ENCODE results near the gene PRKN.
A peak's percentile ranks its signal among the peaks of the same experiment; 100 is the strongest.

Gene PRKN

DNA sequence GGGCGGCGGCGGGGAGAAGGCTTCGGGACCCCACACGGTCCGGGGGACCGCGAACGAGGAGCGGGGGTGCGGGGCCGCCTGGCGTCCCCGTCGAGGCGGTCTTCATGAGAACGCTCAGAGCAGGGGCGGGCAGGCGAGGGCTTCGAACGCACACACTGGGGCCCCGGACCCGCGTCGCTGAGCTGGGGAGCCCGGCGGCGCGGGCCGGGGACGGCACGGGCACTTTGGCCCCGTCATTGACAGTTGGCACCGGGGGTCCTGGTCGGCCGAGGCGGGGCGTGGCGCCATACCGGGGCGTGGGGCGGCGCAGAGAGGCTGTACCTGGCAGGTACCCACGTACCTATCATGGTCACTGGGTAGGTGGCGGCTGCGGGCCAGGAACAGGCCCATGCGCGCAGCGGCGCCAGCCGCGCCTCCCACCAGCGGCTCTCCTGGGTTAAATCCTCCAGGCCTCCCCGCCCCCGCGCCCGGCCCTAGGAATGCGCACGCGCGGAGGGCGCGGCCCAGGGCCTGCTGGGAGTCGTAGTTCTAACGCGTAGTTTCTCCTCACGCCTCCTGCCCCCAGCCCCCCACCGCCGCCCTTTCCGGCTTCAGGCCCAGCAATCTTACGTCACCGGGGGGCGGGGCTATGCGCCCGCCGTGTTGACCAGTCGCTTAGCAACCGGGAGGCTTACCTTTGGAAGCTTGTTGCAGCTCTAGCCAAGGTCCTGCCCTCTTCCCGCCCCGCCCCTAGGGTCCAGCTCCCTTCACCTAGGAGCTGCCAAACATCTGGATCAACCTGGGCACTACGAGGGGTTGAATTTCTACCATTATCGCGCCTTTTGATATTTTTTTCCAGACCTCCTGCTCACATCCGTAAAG lies at the start of gene PRKN, which contains the start of gene PACRG:
PRKN (minus strand) TSS at position 445 of the 861 bp plus-strand sequence.
PACRG (plus strand) TSS at position 653 of the 861 bp plus-strand sequence.
- peak; percentile 99 for DNase-seq (ENCODE audit: low read depth)
- TF ChIP-seq, protein P1, sequence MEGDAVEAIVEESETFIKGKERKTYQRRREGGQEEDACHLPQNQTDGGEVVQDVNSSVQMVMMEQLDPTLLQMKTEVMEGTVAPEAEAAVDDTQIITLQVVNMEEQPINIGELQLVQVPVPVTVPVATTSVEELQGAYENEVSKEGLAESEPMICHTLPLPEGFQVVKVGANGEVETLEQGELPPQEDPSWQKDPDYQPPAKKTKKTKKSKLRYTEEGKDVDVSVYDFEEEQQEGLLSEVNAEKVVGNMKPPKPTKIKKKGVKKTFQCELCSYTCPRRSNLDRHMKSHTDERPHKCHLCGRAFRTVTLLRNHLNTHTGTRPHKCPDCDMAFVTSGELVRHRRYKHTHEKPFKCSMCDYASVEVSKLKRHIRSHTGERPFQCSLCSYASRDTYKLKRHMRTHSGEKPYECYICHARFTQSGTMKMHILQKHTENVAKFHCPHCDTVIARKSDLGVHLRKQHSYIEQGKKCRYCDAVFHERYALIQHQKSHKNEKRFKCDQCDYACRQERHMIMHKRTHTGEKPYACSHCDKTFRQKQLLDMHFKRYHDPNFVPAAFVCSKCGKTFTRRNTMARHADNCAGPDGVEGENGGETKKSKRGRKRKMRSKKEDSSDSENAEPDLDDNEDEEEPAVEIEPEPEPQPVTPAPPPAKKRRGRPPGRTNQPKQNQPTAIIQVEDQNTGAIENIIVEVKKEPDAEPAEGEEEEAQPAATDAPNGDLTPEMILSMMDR (IDR thresholded peaks at IDR 0.05; ENCODE audit: insufficient read depth, low read depth, low read length, missing control alignments): no peak

DNA sequence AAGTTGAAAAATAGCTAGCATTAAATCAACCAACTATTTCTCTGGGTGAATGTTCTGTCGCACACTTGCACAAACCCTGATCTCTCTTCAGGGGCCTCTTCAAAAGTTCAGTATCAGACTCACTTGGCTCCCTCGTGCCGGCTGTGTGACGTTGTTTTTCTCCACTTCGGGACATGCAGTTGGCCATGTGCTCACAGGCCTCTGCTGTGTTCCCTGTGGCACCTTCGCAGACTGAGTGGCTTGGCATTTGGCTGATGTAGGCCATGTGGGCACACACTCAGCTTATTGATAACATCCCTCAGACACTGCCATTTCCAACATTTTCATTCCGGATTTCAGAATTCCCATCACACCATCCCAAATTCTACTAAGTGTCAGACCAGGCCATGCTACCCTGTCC lies 49.5 kb upstream of the PRKN start:
- H3K4me3 ChIP-seq (ENCODE audit: low read length): no peak overlapping the region
- DNase-seq (ENCODE audit: low read depth): no peak
- TF ChIP-seq, protein P1 (IDR thresholded peaks at IDR 0.05; ENCODE audit: insufficient read depth, low read depth, low read length, missing control alignments): no peak

More for the DNA sequence above, at the start of gene PRKN, which contains the start of gene PACRG:
- H3K4me3 ChIP-seq (ENCODE audit: low read length): peak within 1 kb of the TSS; percentile 57

DNA sequence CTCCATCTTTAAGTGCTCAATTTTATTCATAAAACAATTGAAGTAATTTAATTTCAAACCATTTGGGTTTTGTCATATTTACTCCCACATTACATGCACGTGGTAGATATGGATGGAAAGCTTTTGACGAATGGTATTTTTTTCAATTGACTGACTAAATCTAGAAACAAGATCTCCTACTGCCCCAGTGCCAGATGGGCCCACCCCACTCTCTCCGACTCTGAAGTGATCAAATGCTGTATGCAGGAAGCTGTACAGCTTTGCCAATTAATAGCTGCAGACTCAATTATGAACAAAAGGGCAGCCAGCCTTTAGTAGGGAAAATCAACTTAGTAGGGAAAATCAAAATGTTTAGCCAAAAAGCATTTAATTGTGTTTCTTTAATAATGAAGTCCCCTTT lies 46.4 kb upstream of the PRKN start:
- H3K4me3 ChIP-seq (ENCODE audit: low read length): no peak overlapping the region
- no peak for DNase-seq (ENCODE audit: low read depth)
- TF ChIP-seq, protein P1 (IDR thresholded peaks at IDR 0.05; ENCODE audit: insufficient read depth, low read depth, low read length, missing control alignments): no peak

DNA sequence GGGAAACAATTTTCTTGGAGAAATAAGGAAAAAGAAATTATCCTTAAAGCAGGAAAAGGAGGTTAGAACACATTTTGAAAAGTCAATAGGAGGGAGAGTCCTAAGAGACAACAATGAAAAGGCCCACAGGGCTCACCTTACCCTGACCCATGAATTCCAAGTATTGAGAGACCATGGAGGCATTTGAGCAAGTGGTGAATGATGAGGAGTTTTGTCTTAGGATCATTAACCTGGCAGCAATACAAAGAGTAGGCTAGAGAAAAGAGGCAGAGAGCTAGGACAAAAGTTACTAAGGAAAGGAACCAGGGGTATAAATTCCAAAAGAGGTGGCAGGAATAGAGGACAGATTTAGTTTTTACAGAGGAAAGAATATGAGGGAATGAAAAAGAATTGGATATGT lies 44.9 kb upstream of the PRKN start:
- TF ChIP-seq, protein P1 (IDR thresholded peaks at IDR 0.05; ENCODE audit: insufficient read depth, low read depth, low read length, missing control alignments): no peak
- DNase-seq (ENCODE audit: low read depth): no peak
- no peak overlapping the region for H3K4me3 ChIP-seq (ENCODE audit: low read length)

DNA sequence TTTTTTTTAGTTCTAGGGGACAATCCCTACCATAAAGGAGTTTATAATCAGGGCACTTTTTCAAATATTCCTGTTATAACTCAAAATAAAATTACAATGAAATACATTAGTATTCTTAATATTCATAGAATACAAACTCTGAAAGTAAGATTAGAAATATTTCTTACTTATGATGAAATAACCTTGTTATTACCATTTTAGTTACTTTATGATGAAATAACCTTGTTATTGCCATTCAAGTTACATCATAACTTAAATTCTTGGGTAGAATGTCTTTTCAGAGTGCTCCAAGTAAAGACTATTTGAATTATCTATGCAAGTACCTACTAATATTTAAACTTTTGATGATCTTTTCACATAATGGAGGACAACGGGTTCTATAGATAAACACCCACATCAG lies 43.4 kb upstream of the PRKN start:
- TF ChIP-seq, protein P1 (IDR thresholded peaks at IDR 0.05; ENCODE audit: insufficient read depth, low read depth, low read length, missing control alignments): no peak
- DNase-seq (ENCODE audit: low read depth): no peak
- no peak overlapping the region for H3K4me3 ChIP-seq (ENCODE audit: low read length)

DNA sequence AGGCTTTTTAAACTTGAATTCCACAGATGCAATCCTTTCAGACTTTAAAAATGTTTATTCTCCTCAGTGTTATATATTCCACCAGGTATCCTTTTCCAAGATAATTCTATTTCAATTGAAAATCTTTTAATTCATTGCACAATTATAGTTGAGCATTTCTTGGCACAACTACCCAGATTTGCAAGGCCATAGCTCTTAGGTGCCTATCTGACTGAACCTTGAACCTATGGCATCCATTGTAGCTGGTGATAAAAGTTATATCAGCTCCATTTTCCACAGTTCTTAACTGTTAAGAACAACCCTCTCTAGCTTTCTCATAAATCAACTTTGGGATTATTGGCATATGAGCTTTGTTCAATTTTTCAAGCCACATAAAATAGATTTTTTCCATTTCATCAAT lies 42.6 kb upstream of the PRKN start:
- H3K4me3 ChIP-seq (ENCODE audit: low read length): no peak overlapping the region
- DNase-seq (ENCODE audit: low read depth): no peak
- TF ChIP-seq, protein P1 (IDR thresholded peaks at IDR 0.05; ENCODE audit: insufficient read depth, low read depth, low read length, missing control alignments): no peak

Data from epithelial cell of esophagus (primary cell).